H1 (cell line): ENCODE measurements around the gene DCP1A. TPM values are rescaled to one million over a fixed set of nuclear protein-coding genes. Genes with fewer than 3 reads are reported as not detected.
"Not testable (repeated sequence)": the region's sequence is repeated elsewhere in the genome, so short reads cannot be mapped to it uniquely, and the experiment has no call there.

ENCODE experiments used
- CTCF ChIA-PET: fragments of 300-600 bp; sonication (Branson Sonifier 250); formaldehyde crosslinking; loops from one replicate; lab custom pipeline; 2021; ENCODE audit not compliant: partially characterized antibody; lab: Charles Lee
- POLR2A ChIA-PET: fragments of 300-600 bp; sonication (Branson Sonifier 250); formaldehyde crosslinking; loops from one replicate; lab custom pipeline; 2021; ENCODE audit warnings: inconsistent platforms; ENCODE audit not compliant: partially characterized antibody; lab: Charles Lee
- DNase-seq, 2 experiments: peaks; one replicate each; pipeline versions ENCODE4 v3.0.0 to v3.0.0-alpha.2; 2010 to 2022; ENCODE audit warnings: low spot score in 2 of 2, low read depth in 1 of 2, mixed read lengths in 1 of 2
- FAIRE-seq: peaks from 2 replicates; lab custom pipeline; 2011; peaks lifted over from hg19 to GRCh38; lab: Jason Lieb, UNC
- H2AFZ ChIP-seq: 2 replicates; pipeline ENCODE4 v1.8.1; 2012; ENCODE audit warnings: low read length, inconsistent platforms
- H2AK5ac ChIP-seq: 2 replicates; pipeline ENCODE4 v1.6.1; 2013; ENCODE audit warnings: low read depth, low read length
- H2BK120ac ChIP-seq: replicated peaks from 2 replicates; pipeline ENCODE3; 2013; ENCODE audit warnings: low read depth, low read length, inconsistent platforms
- H2BK12ac ChIP-seq: 2 replicates; pipeline ENCODE4 v1.6.1; 2013; ENCODE audit warnings: low read depth, low read length
- H2BK15ac ChIP-seq: 2 replicates; pipeline ENCODE4 v1.6.1; 2013; ENCODE audit warnings: low read length
- H2BK20ac ChIP-seq: 2 replicates; pipeline ENCODE4 v1.6.1; 2013; ENCODE audit warnings: low read length
- H2BK5ac ChIP-seq: 2 replicates; pipeline ENCODE4 v1.6.1; 2013; ENCODE audit warnings: low read depth, low read length
- H3K14ac ChIP-seq: 2 replicates; pipeline ENCODE4 v1.6.1; 2013; ENCODE audit warnings: inconsistent platforms; ENCODE audit not compliant: insufficient read length
- H3K18ac ChIP-seq: 2 replicates; pipeline ENCODE4 v1.6.1; 2013; ENCODE audit warnings: low read length; ENCODE audit errors: extremely low read depth
- H3K23ac ChIP-seq: 2 replicates; pipeline ENCODE4 v1.6.1; 2013; ENCODE audit warnings: inconsistent platforms; ENCODE audit not compliant: insufficient read length
- H3K23me2 ChIP-seq: 2 replicates; pipeline ENCODE4 v1.6.1; 2013; ENCODE audit warnings: low read depth, low read length
- H3K27ac ChIP-seq: 2 replicates; pipeline ENCODE4 v1.6.1; 2011; ENCODE audit warnings: low read depth, low read length, inconsistent platforms
- H3K27me3 ChIP-seq, 4 experiments: replicated peaks in 1 of 4; 1 replicate in 1 of 4; 2 replicates in 3 of 4; pipeline versions ENCODE4 v1.6.1 to v1.8.1; 2011 to 2013; ENCODE audit warnings: low read length in 3 of 4, mild to moderate bottlenecking in 3 of 4, inconsistent platforms in 2 of 4, mixed read lengths in 2 of 4, moderate library complexity in 1 of 4; ENCODE audit not compliant: control insufficient read depth in 3 of 4, insufficient read depth in 3 of 4; ENCODE audit errors: extremely low read depth in 1 of 4
- H3K36me3 ChIP-seq, 4 experiments: 2 replicates each; pipeline versions ENCODE4 v1.6.1 to v1.8.1; 2011 to 2013; ENCODE audit warnings: mild to moderate bottlenecking in 4 of 4, low read length in 3 of 4, moderate library complexity in 2 of 4, control low read depth in 1 of 4, inconsistent platforms in 1 of 4; ENCODE audit not compliant: insufficient read depth in 4 of 4, control insufficient read depth in 2 of 4
- H3K4ac ChIP-seq: replicated peaks from 2 replicates; pipeline ENCODE3; 2013; ENCODE audit warnings: low read length, low read depth, mixed read lengths, inconsistent platforms; ENCODE audit not compliant: insufficient read length
- H3K4me1 ChIP-seq, 4 experiments: replicated peaks in 1 of 4; 1 replicate in 1 of 4; 2 replicates in 3 of 4; pipeline versions ENCODE4 v1.6.1 to v1.8.1; 2011 to 2013; ENCODE audit warnings: low read length in 3 of 4, inconsistent platforms in 2 of 4, mixed read lengths in 1 of 4; ENCODE audit not compliant: insufficient read depth in 4 of 4, control insufficient read depth in 3 of 4
- H3K4me2 ChIP-seq, 2 experiments: 2 replicates each; pipeline versions ENCODE4 v1.6.1 to v1.8.1; 2011 to 2013; ENCODE audit warnings: low read depth in 2 of 2, low read length in 2 of 2, control low read depth in 1 of 2, inconsistent platforms in 1 of 2, mild to moderate bottlenecking in 1 of 2; ENCODE audit not compliant: insufficient read depth in 1 of 2
- H3K4me3 ChIP-seq, 4 experiments: fragments of 200-600, 300-600 bp in 1 of 4; sonication (generic), shearing (Covaris generic), sonication (Bioruptor Twin) in 1 of 4; 2 replicates each; pipeline versions ENCODE4 v1.5.1 to v1.8.1; 2011 to 2016; ENCODE audit warnings: low read length in 4 of 4, low read depth in 3 of 4, control low read depth in 2 of 4, inconsistent platforms in 2 of 4, mild to moderate bottlenecking in 2 of 4, mixed read lengths in 1 of 4, moderate library complexity in 1 of 4; ENCODE audit not compliant: insufficient read depth in 2 of 4; ENCODE audit errors: extremely low read depth in 1 of 4
- H3K56ac ChIP-seq: replicated peaks from 2 replicates; pipeline ENCODE3; 2013; ENCODE audit warnings: low read depth, mild to moderate bottlenecking, mixed read lengths, low read length, inconsistent platforms; ENCODE audit not compliant: insufficient read length
- H3K79me1 ChIP-seq: 2 replicates; pipeline ENCODE4 v1.6.1; 2013; ENCODE audit warnings: low read depth, low read length, control low read depth
- H3K79me2 ChIP-seq, 2 experiments: 2 replicates each; pipeline versions ENCODE4 v1.6.1 to v1.8.1; 2012 to 2013; ENCODE audit warnings: low read length in 2 of 2, mild to moderate bottlenecking in 2 of 2, inconsistent platforms in 1 of 2; ENCODE audit not compliant: insufficient read depth in 2 of 2, control insufficient read depth in 1 of 2
- H3K9ac ChIP-seq, 4 experiments: replicated peaks in 1 of 4; 1 replicate in 1 of 4; 2 replicates in 3 of 4; pipeline versions ENCODE4 v1.6.1 to v1.8.1; 2011 to 2013; ENCODE audit warnings: low read depth in 3 of 4, low read length in 3 of 4, control low read depth in 2 of 4, mild to moderate bottlenecking in 2 of 4, moderate library complexity in 2 of 4, inconsistent platforms in 1 of 4; ENCODE audit errors: extremely low read depth in 1 of 4
- H3K9me3 ChIP-seq, 2 experiments: 2 replicates each; pipeline versions ENCODE4 v1.6.1 to v1.8.1; 2012 to 2013; ENCODE audit warnings: mild to moderate bottlenecking in 2 of 2, moderate library complexity in 2 of 2, control low read depth in 1 of 2, inconsistent platforms in 1 of 2, low read depth in 1 of 2, low read length in 1 of 2, mixed read lengths in 1 of 2; ENCODE audit not compliant: insufficient read depth in 2 of 2
- H4K20me1 ChIP-seq, 2 experiments: replicated peaks in 1 of 2; 2 replicates each; pipeline versions ENCODE3 to v1.8.1; 2011 to 2013; ENCODE audit warnings: inconsistent platforms in 2 of 2, low read length in 2 of 2, mild to moderate bottlenecking in 1 of 2; ENCODE audit not compliant: insufficient read depth in 2 of 2, control insufficient read depth in 1 of 2
- H4K5ac ChIP-seq: 2 replicates; pipeline ENCODE4 v1.6.1; 2013; ENCODE audit warnings: low read length, low read depth, mixed read lengths, inconsistent platforms; ENCODE audit not compliant: insufficient read length
- H4K8ac ChIP-seq: 2 replicates; pipeline ENCODE4 v1.8.0; 2013; ENCODE audit warnings: mild to moderate bottlenecking, moderate library complexity, low read length, inconsistent platforms; ENCODE audit not compliant: insufficient read depth; ENCODE audit errors: extremely low read depth
- H4K91ac ChIP-seq: replicated peaks from 2 replicates; pipeline ENCODE3; 2013; ENCODE audit warnings: low read length, mixed read lengths, inconsistent platforms; ENCODE audit not compliant: insufficient read length
- FOSL1 ChIP-seq: IDR thresholded peaks from 2 replicates; pipeline ENCODE4 v1.6.1; 2011; ENCODE audit warnings: mild to moderate bottlenecking, low read depth, low read length, moderate library complexity; ENCODE audit not compliant: insufficient read depth
- NRF1 ChIP-seq: IDR thresholded peaks from 2 replicates; pipeline ENCODE4 v1.6.1; 2011; ENCODE audit warnings: mild to moderate bottlenecking, low read depth, low read length, improper control_type of control experiment
- POLR2A ChIP-seq, 2 experiments: IDR thresholded peaks; 1 replicate in 1 of 2; 2 replicates in 1 of 2; pipeline ENCODE4 v1.6.1; 2011; ENCODE audit warnings: low read depth in 2 of 2, low read length in 2 of 2, mild to moderate bottlenecking in 2 of 2; ENCODE audit errors: control extremely low read depth in 1 of 2
- SAP30 ChIP-seq: fragments of 300-600 bp; sonication (generic); IDR thresholded peaks from 2 replicates; pipeline ENCODE4 v1.7.1; 2012; ENCODE audit warnings: low read length, moderate library complexity, mild to moderate bottlenecking, inconsistent platforms; ENCODE audit not compliant: insufficient read depth, insufficient replicate concordance
- TAF1 ChIP-seq: IDR thresholded peaks from 2 replicates; pipeline ENCODE4 v1.6.1; 2011; ENCODE audit warnings: mild to moderate bottlenecking, low read depth, low read length
- TCF12 ChIP-seq: IDR thresholded peaks from 2 replicates; pipeline ENCODE4 v1.6.1; 2011; ENCODE audit warnings: low read depth, mild to moderate bottlenecking, low read length
- WGBS, 2 experiments: shearing (Covaris generic) in 1 of 2; methylation state at CpG; one replicate each; pipeline versions ENCODE4 v1.1.6 to v1.1.7; 2013 to 2015; ENCODE audit warnings: low lambda C conversion rate in 2 of 2, mixed read lengths in 2 of 2, inconsistent platforms in 1 of 2, low coverage in 1 of 2, missing lambda C conversion rate in 1 of 2; ENCODE audit not compliant: insufficient replicate concordance in 2 of 2, insufficient coverage in 1 of 2, insufficient read length in 1 of 2; ENCODE audit errors: extremely low coverage in 1 of 2, missing lambda C conversion rate in 1 of 2; 5-methylcytosine and 5-hydroxymethylcytosine counted together
- polyA plus RNA-seq, 7 experiments: library from polyadenylated mRNA; depleted of rRNA in 3 of 7; stranded (reverse) in 5 of 7; unstranded in 2 of 7; fragments of >200 nt in 5 of 7; fragments of 200-250 nt in 2 of 7; gene quantifications; 1 replicate in 5 of 7; 2 replicates in 1 of 7; 4 replicates in 1 of 7; pipeline versions ENCODE4 v1.2.1 to v1.2.3, GENCODE V29; 2011 to 2013; ENCODE audit warnings: missing spikeins in 2 of 7, mixed read lengths in 2 of 7
- total RNA-seq: library from RNA; stranded (reverse); fragmentation: NEBNext Ultra II Directional; extraction: Animal tissue kit (Norgen Biotek cat#: 25700); gene quantifications from 2 replicates; pipeline ENCODE4 v1.2.1, GENCODE V29; 2021
- TF ChIP-seq, protein P1 (sequence below): IDR thresholded peaks from 2 replicates; pipeline ENCODE4 v1.6.1; 2012; ENCODE audit warnings: inconsistent platforms

DCP1A gene
- total and polyA plus RNA-seq, 2 of the 8 experiments (the other 6 are each of a cell fraction or from before 2014, with no cell fraction given), result 13.2 to 15.9 TPM

DNA sequence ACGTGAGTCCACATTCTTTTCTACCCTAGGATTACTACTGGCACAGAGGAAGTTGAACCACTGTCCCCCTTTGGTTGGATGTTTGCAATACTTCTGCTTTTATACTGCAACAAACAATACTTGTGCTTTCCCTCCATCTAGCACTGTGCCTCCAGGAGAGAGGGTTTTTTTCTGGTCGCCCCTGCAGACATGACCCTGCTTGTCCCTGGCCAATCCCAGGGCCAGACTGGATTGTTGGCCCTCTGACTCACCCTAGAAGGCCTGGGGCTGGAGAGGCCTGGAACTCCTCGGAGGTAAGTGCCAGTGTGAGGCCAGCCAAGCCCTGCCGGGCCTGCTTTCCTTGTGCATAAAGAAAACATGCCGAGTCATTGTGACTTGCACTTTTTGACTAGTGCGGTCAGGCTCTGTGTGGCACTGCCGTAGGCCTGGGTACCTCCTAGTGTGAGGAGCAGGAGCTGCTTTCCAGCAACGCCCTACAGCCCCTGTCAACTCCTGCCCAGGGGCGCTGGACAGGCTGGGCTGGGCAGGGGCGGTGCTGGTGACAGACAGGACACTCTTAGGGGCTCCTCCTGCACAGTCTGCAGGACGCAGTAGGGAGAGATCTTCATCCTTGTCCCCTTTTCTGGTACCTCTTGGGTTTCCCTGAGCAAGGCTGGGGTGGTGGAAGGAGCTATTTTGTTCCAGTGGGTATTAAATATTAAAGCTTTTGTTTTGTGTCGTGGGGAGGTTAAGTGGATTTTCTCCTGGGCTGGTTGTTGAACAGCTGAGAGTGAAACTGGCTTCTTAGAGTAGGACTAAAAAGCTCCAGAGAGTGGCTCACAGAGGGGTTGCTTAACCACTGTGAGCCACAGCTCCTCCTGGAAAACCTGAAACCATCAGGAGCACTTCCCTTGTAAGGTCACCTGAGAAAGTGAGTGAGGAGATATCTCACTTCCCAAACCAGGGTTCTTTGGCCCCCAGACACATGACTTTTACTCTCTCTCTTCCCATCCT, 77.2 kb downstream of the DCP1A start (continued):
- TF ChIP-seq NRF1 (no peak), TCF12 (0 out of 2 replicates have a peak, but pooled peaks have one; percentile 23), SAP30 (no peak), POLR2A (IDR thresholded peaks at IDR 0.05; ENCODE audit: control extremely low read depth in 1 of 2, low read depth in 2 of 2, low read length in 2 of 2) (peak in 1 of 2 experiments; percentile 38; a peak in 1 of 3 replicates), FOSL1 (no peak), TAF1 (peak; percentile 57; the same call in 1 of the 2 replicates)
- TF ChIP-seq, protein P1, sequence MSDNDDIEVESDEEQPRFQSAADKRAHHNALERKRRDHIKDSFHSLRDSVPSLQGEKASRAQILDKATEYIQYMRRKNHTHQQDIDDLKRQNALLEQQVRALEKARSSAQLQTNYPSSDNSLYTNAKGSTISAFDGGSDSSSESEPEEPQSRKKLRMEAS, result peak; percentile 60
- TF ChIP-seq, all 59 proteins: peak for 10

DNA sequence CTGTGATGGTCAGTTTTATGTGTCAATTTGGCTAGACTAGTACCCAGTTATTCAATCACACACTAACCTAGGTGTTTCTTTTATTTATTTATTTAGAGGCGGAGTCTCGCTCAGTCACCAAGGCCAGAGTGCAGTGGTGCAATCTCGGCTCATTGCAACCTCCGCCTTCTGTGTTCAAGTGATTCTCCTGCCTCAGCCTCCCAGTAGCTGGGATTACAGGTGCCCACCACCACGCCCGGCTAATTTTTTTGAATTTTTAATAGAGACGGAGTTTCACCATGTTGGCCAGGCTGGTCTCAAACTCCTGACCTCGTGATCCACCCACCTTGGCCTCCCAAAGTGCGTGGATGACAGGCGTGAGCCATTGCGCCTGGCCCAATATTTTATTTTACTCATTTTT, 78.2 kb downstream of the DCP1A start:
- H3K23me2 ChIP-seq, H2BK20ac ChIP-seq, H4K8ac ChIP-seq, H3K4ac ChIP-seq, H3K79me1 ChIP-seq, H3K4me1 ChIP-seq, H4K91ac ChIP-seq, H4K20me1 ChIP-seq, CTCF ChIA-PET, H4K5ac ChIP-seq, H3K23ac ChIP-seq, FAIRE-seq, H2AK5ac ChIP-seq, H3K56ac ChIP-seq, H3K27ac ChIP-seq, H3K4me2 ChIP-seq, H3K9me3 ChIP-seq, H2AFZ ChIP-seq, H3K14ac ChIP-seq, H2BK15ac ChIP-seq, H3K79me2 ChIP-seq, H3K36me3 ChIP-seq, DNase-seq, H3K9ac ChIP-seq, H3K4me3 ChIP-seq, H3K27me3 ChIP-seq: not testable (repeated sequence)
- 0 out of 2 replicates have a peak overlapping the region, but pooled peaks have one; percentile 93 for H2BK5ac ChIP-seq
- H2BK120ac ChIP-seq, result peak overlapping the region; percentile 24
- 95% methylated on average over 11 of the region's 11 CpGs; no CpG with 5 or more reads in 1 of the 2 experiments for WGBS, 2 experiments
- H2BK12ac ChIP-seq, result peak overlapping the region; percentile 96; the same call in 1 of the 2 replicates
- POLR2A ChIA-PET, result interaction anchor here (1.5 to 2.3 kb wide), 3 partner anchors 10 to 15 kb away, joined by 5 to 22 read pairs (median 8); no protein-coding TSS in a partner anchor
- H3K18ac ChIP-seq, result 0 out of 2 replicates have a peak overlapping the region, but pooled peaks have one; percentile 7
